Gastroesophageal sphincter (tissue), 3 donors: ENCODE results near the gene FGD5.

Source experiments
- POLR2A ChIP-seq, 2 donors: fragments of 450-650 bp; IDR thresholded peaks; one replicate each; pipeline ENCODE4 v1.6.1; 2017; ENCODE audit warnings: antibody characterized with exemption in 2 of 2, mild to moderate bottlenecking in 2 of 2, moderate library complexity in 1 of 2
- POLR2AphosphoS5 ChIP-seq: sonication (generic); formaldehyde crosslinking; IDR thresholded peaks from one replicate; pipeline ENCODE4 v1.6.1; 2017; ENCODE audit warnings: antibody characterized with exemption
- TF ChIP-seq, protein P1 (sequence below), 4 experiments: fragments of 200-600 bp in 2 of 4; fragments of 450-650 bp in 2 of 4; sonication (generic) in 1 of 4; IDR thresholded peaks; one replicate each; pipeline ENCODE4 v1.5.1; 2017 to 2019; ENCODE audit warnings: antibody characterized with exemption in 4 of 4, mild to moderate bottlenecking in 2 of 4, moderate library complexity in 2 of 4

DNA sequence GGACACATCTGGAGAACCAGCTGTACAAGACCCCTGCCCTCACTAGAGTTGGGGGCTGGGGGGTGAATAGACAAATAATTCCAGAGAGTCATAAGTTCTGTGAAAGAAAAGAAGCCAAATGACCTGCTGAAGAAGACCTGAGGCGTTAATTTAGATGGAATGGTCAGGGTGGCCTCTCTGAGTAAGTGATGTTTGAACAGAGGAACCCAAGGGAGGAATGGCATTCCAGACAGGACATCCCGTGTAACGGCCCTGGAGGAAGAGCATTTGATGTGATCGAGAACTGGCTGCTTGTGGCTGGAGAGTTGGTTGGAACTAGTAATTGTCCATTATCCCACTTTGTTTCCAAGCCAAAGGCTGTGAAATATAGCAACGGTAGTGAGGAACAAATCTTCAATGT, 130.4 kb downstream of the FGD5 start:
- TF ChIP-seq, protein P1, sequence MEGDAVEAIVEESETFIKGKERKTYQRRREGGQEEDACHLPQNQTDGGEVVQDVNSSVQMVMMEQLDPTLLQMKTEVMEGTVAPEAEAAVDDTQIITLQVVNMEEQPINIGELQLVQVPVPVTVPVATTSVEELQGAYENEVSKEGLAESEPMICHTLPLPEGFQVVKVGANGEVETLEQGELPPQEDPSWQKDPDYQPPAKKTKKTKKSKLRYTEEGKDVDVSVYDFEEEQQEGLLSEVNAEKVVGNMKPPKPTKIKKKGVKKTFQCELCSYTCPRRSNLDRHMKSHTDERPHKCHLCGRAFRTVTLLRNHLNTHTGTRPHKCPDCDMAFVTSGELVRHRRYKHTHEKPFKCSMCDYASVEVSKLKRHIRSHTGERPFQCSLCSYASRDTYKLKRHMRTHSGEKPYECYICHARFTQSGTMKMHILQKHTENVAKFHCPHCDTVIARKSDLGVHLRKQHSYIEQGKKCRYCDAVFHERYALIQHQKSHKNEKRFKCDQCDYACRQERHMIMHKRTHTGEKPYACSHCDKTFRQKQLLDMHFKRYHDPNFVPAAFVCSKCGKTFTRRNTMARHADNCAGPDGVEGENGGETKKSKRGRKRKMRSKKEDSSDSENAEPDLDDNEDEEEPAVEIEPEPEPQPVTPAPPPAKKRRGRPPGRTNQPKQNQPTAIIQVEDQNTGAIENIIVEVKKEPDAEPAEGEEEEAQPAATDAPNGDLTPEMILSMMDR (IDR thresholded peaks at IDR 0.05) = no peak
- TF ChIP-seq POLR2A (IDR thresholded peaks at IDR 0.05) = no peak
- no peak for TF ChIP-seq POLR2AphosphoS5
